Ishikawa (cell line): ENCODE results near the gene NT5C2.

Experiments used
- CEBPB ChIP-seq: IDR thresholded peaks from 2 replicates; pipeline ENCODE4 v1.6.1; 2012
- CREB1 ChIP-seq: IDR thresholded peaks from 2 replicates; pipeline ENCODE4 v1.6.1; 2012; ENCODE audit warnings: low read depth
- EGR1 ChIP-seq: IDR thresholded peaks from 2 replicates; pipeline ENCODE4 v1.6.1; 2012
- EP300 ChIP-seq: IDR thresholded peaks from 2 replicates; pipeline ENCODE4 v1.6.1; 2012; ENCODE audit warnings: borderline replicate concordance
- FOXM1 ChIP-seq: IDR thresholded peaks from 2 replicates; pipeline ENCODE4 v1.6.1; 2012; ENCODE audit warnings: low read depth, borderline replicate concordance
- MAX ChIP-seq: IDR thresholded peaks from 2 replicates; pipeline ENCODE4 v1.6.1; 2012
- NFIC ChIP-seq: IDR thresholded peaks from 2 replicates; pipeline ENCODE4 v1.6.1; 2012
- RAD21 ChIP-seq: IDR thresholded peaks from 2 replicates; pipeline ENCODE4 v1.6.1; 2012; ENCODE audit warnings: low read depth
- REST ChIP-seq: IDR thresholded peaks from 2 replicates; pipeline ENCODE4 v1.6.1; 2012; ENCODE audit warnings: low read depth, mild to moderate bottlenecking
- TAF1 ChIP-seq: IDR thresholded peaks from 2 replicates; pipeline ENCODE4 v1.6.1; 2012; ENCODE audit warnings: low read depth, mild to moderate bottlenecking
- TCF12 ChIP-seq: IDR thresholded peaks from 2 replicates; pipeline ENCODE4 v1.6.1; 2012; ENCODE audit warnings: low read depth
- TEAD4 ChIP-seq: IDR thresholded peaks from 2 replicates; pipeline ENCODE4 v1.6.1; 2012
- USF1 ChIP-seq: IDR thresholded peaks from 2 replicates; pipeline ENCODE4 v1.6.1; 2012
- YY1 ChIP-seq: IDR thresholded peaks from 2 replicates; pipeline ENCODE4 v1.6.1; 2012; ENCODE audit warnings: low read depth
- ZBTB7A ChIP-seq: IDR thresholded peaks from 2 replicates; pipeline ENCODE4 v1.6.1; 2012; ENCODE audit warnings: low read depth

NT5C2 gene

GRCh38 chr10:103196516-103196915, 3.4 kb upstream of the NT5C2 start:
- TF ChIP-seq CREB1 (no peak), NFIC (no peak), RAD21 (no peak), TCF12 (no peak), TEAD4 (no peak), ZBTB7A (no peak), EGR1 (no peak), TAF1 (no peak), CEBPB (no peak), EP300 (no peak)

- no peak for TF ChIP-seq TAF1
- no peak for TF ChIP-seq CREB1
- 0 out of 2 replicates have a peak, but pooled peaks have one; percentile 19 for TF ChIP-seq MAX
- no peak for TF ChIP-seq EP300
- TF ChIP-seq NFIC, result peak; percentile 83
- TF ChIP-seq USF1, result no peak
- TF ChIP-seq TCF12, result no peak
- no peak for TF ChIP-seq CEBPB
- TF ChIP-seq TEAD4, result no peak; the same call in 1 of the 2 replicates
- no peak for TF ChIP-seq YY1
These were observed 903 bp upstream of the NT5C2 start for GRCh38 chr10:103193820-103194529.

GRCh38 chr10:103192451-103193106, 493 bp downstream of the NT5C2 start:
- no peak; the same call in 1 of the 2 replicates for TF ChIP-seq NFIC
- TF ChIP-seq YY1, result peak; percentile 14; the same call in 1 of the 2 replicates
- 0 out of 2 replicates have a peak, but pooled peaks have one; percentile 11 for TF ChIP-seq EP300
- 0 out of 2 replicates have a peak, but pooled peaks have one; percentile 56 for TF ChIP-seq ZBTB7A
- peak; percentile 45 for TF ChIP-seq REST
- no peak for TF ChIP-seq TEAD4
- peak; percentile 14; the same call in 1 of the 2 replicates for TF ChIP-seq CEBPB
- no peak for TF ChIP-seq USF1
- peak; percentile 64 for TF ChIP-seq MAX
- no peak for TF ChIP-seq FOXM1
- peak; percentile 18; the same call in 1 of the 2 replicates for TF ChIP-seq RAD21
- peak; percentile 45 for TF ChIP-seq TAF1
- TF ChIP-seq TCF12, result no peak; the same call in 1 of the 2 replicates

- no peak for TF ChIP-seq TAF1
- no peak for TF ChIP-seq CREB1
- TF ChIP-seq FOXM1, result no peak
- TF ChIP-seq YY1, result no peak
- no peak for TF ChIP-seq EP300
- TF ChIP-seq TCF12, result no peak; the same call in 1 of the 2 replicates
- no peak for TF ChIP-seq ZBTB7A
These were observed 1.0 kb downstream of the NT5C2 start for GRCh38 chr10:103192089-103192450.

- TF ChIP-seq NFIC, result no peak
These were observed 4.2 kb downstream of the NT5C2 start for GRCh38 chr10:103188853-103189252.

- no peak for TF ChIP-seq YY1
- no peak for TF ChIP-seq USF1
- no peak for TF ChIP-seq TCF12
- no peak for TF ChIP-seq TEAD4
- no peak for TF ChIP-seq EGR1
- TF ChIP-seq MAX, result no peak
These were observed 6.9 kb downstream of the NT5C2 start for GRCh38 chr10:103186128-103186527.

GRCh38 chr10:103184615-103185014, 8.5 kb downstream of the NT5C2 start:
- TF ChIP-seq TEAD4 (no peak), CREB1 (no peak), ZBTB7A (no peak), FOXM1 (no peak), TAF1 (no peak), EGR1 (no peak), CEBPB (no peak), YY1 (no peak)
